Measurements from ENCODE around the gene POLR2B. TPM values are rescaled to one million over a fixed set of nuclear protein-coding genes. Genes with fewer than 3 reads are reported as not detected.

Gene POLR2B
- total and polyA plus RNA-seq, 2 of the 8 experiments (the other 6 are each of a cell fraction or from before 2014, with no cell fraction given) = 59.3 to 115 TPM

DNA sequence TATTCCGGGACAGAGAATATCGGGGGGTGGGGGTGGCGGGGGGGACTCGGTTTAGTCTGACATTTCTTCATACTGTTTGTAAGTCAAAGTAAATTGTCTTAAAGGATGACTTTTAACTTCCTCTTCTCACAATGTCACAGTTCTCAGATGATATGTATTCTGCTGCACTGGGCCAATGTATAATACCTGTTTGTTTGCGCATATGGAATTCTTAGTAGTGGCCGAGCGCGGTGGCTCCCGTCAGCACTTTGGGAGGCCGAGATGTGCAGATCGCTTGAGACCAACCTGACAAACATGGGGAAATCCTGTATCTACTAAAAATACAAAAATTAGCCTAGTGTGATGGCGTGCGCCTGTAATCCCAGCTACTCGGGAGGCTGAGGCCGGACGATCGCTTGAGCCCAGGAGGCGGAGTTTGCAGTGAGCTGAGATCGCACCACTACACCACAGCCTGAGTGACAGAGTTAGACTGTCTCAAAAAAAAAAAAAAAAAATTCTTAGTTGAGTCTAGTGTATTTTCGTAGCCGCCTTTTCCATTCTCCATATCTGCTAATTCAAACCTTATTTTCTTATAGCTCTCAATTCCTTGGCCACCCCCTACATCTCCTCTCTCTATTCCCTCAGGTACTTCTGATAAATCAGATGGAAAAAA, 851 bp downstream of the POLR2B start (continued):
- TF ChIP-seq, protein P1, sequence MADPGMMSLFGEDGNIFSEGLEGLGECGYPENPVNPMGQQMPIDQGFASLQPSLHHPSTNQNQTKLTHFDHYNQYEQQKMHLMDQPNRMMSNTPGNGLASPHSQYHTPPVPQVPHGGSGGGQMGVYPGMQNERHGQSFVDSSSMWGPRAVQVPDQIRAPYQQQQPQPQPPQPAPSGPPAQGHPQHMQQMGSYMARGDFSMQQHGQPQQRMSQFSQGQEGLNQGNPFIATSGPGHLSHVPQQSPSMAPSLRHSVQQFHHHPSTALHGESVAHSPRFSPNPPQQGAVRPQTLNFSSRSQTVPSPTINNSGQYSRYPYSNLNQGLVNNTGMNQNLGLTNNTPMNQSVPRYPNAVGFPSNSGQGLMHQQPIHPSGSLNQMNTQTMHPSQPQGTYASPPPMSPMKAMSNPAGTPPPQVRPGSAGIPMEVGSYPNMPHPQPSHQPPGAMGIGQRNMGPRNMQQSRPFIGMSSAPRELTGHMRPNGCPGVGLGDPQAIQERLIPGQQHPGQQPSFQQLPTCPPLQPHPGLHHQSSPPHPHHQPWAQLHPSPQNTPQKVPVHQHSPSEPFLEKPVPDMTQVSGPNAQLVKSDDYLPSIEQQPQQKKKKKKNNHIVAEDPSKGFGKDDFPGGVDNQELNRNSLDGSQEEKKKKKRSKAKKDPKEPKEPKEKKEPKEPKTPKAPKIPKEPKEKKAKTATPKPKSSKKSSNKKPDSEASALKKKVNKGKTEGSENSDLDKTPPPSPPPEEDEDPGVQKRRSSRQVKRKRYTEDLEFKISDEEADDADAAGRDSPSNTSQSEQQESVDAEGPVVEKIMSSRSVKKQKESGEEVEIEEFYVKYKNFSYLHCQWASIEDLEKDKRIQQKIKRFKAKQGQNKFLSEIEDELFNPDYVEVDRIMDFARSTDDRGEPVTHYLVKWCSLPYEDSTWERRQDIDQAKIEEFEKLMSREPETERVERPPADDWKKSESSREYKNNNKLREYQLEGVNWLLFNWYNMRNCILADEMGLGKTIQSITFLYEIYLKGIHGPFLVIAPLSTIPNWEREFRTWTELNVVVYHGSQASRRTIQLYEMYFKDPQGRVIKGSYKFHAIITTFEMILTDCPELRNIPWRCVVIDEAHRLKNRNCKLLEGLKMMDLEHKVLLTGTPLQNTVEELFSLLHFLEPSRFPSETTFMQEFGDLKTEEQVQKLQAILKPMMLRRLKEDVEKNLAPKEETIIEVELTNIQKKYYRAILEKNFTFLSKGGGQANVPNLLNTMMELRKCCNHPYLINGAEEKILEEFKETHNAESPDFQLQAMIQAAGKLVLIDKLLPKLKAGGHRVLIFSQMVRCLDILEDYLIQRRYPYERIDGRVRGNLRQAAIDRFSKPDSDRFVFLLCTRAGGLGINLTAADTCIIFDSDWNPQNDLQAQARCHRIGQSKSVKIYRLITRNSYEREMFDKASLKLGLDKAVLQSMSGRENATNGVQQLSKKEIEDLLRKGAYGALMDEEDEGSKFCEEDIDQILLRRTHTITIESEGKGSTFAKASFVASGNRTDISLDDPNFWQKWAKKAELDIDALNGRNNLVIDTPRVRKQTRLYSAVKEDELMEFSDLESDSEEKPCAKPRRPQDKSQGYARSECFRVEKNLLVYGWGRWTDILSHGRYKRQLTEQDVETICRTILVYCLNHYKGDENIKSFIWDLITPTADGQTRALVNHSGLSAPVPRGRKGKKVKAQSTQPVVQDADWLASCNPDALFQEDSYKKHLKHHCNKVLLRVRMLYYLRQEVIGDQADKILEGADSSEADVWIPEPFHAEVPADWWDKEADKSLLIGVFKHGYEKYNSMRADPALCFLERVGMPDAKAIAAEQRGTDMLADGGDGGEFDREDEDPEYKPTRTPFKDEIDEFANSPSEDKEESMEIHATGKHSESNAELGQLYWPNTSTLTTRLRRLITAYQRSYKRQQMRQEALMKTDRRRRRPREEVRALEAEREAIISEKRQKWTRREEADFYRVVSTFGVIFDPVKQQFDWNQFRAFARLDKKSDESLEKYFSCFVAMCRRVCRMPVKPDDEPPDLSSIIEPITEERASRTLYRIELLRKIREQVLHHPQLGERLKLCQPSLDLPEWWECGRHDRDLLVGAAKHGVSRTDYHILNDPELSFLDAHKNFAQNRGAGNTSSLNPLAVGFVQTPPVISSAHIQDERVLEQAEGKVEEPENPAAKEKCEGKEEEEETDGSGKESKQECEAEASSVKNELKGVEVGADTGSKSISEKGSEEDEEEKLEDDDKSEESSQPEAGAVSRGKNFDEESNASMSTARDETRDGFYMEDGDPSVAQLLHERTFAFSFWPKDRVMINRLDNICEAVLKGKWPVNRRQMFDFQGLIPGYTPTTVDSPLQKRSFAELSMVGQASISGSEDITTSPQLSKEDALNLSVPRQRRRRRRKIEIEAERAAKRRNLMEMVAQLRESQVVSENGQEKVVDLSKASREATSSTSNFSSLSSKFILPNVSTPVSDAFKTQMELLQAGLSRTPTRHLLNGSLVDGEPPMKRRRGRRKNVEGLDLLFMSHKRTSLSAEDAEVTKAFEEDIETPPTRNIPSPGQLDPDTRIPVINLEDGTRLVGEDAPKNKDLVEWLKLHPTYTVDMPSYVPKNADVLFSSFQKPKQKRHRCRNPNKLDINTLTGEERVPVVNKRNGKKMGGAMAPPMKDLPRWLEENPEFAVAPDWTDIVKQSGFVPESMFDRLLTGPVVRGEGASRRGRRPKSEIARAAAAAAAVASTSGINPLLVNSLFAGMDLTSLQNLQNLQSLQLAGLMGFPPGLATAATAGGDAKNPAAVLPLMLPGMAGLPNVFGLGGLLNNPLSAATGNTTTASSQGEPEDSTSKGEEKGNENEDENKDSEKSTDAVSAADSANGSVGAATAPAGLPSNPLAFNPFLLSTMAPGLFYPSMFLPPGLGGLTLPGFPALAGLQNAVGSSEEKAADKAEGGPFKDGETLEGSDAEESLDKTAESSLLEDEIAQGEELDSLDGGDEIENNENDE (IDR thresholded peaks at IDR 0.05; ENCODE audit: insufficient replicate concordance, low read length) = no peak
- TF ChIP-seq SP2 (IDR thresholded peaks at IDR 0.05; ENCODE audit: low read length) = no peak
- TF ChIP-seq HDAC2 (IDR thresholded peaks at IDR 0.05; ENCODE audit: borderline replicate concordance in 1 of 2, low read depth in 2 of 2, low read length in 2 of 2) = no peak
- no peak for TF ChIP-seq FOSL1 (IDR thresholded peaks at IDR 0.05; ENCODE audit: insufficient read depth, low read depth, low read length)
- no peak for TF ChIP-seq NANOG (IDR thresholded peaks at IDR 0.05; ENCODE audit: insufficient read depth, low read depth, low read length, poor library complexity, severe bottlenecking)
